CD4-positive, alpha-beta T cell treated with Interleukin-2 at 100 ng/mL for 4 hours (primary cell): ENCODE measurements around the gene ALK.

ENCODE experiments used
- DNase-seq: peaks from one replicate; pipeline ENCODE4 v3.0.0-alpha.2; 2020; ENCODE audit warnings: low spot score

Gene ALK

GRCh38 chr2:29796446-29796845, 124.9 kb downstream of the ALK start:
- DNase-seq = no peak

GRCh38 chr2:29789911-29790485, 131.4 kb downstream of the ALK start:
- DNase-seq = no peak

DNA sequence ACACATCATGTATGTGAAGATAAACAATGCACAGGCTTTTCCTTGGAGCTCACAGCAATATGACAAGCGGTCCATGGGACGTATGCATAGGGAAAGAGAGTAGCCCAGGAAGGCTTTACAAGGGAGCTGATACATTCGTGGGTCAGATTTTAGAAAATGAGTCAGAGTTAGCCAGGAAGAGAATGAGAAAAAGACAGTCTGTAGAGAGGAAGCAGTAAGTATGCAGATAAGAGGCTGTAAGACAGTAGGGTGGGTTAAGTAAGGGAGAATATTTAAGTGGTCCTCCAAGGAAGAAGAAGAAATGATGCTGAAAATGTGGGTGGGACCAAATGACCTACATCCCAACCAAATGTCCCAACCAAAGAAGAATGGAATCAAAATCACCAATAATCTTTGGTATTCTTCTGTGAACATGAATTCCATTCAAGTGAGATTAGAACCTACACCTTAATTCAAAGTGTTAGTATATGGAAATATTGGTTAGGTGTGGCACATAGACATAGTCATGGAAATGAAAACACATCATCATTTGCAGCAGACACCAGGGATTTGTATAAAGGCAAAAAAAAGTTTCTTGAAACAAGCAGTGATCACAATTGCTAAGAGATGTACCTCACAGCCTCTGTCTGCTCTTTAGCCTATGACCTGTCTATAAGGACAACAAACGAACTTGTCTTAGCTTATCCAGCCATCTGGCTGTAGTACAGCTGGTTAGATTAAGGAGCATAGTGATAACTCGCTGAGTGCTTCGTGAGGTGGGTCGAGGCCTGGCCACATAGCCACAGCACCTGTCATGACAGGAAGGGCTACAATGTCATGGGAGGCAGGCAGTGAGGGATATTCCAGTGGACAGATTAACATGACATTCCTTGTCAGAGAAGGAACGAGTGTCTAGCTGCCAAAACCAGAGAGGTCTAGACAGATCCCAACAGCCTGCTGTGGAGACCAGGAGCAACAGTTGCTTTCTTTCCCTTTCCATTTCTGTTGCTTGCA, 133.6 kb downstream of the ALK start:
- no peak for DNase-seq

DNA sequence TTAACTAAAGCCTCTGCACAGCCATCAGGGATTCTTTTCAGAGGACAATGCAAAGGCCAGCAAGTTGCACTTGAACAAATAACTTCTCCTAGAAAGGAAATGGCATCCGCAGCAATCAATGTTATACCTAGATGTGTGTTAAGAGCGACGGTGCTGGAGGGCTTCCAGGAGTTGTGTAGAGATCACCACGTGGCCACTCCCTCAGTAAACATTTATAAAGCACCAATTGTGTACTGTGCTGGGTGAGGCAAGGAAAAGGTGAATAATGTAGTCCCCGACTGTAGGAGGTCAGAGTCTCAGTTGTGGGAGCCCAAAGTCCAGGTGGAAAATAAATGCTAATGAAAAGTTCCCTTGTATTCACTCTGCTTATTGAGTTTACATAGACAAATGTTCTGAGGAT, 135.0 kb downstream of the ALK start:
- DNase-seq = no peak

DNA sequence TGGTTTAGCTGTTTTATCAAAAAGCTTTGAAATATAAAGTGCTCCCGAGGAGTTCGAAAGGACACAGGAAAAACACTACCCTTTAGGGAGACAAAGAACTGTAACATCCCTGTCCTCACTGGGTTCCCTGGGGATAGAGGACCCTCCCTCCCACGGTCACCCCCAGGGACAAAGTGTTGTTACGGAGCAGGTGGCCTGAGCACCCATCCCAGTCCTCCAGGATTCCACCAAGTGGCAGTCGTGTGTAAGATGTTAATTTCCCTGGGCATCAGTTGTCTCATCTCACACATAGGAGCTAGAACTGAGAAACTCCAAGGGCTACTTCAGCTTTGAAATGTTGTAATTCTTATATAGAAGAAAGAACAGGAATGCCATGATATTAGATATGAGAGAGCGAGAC, 137.7 kb downstream of the ALK start:
- no peak for DNase-seq

DNA sequence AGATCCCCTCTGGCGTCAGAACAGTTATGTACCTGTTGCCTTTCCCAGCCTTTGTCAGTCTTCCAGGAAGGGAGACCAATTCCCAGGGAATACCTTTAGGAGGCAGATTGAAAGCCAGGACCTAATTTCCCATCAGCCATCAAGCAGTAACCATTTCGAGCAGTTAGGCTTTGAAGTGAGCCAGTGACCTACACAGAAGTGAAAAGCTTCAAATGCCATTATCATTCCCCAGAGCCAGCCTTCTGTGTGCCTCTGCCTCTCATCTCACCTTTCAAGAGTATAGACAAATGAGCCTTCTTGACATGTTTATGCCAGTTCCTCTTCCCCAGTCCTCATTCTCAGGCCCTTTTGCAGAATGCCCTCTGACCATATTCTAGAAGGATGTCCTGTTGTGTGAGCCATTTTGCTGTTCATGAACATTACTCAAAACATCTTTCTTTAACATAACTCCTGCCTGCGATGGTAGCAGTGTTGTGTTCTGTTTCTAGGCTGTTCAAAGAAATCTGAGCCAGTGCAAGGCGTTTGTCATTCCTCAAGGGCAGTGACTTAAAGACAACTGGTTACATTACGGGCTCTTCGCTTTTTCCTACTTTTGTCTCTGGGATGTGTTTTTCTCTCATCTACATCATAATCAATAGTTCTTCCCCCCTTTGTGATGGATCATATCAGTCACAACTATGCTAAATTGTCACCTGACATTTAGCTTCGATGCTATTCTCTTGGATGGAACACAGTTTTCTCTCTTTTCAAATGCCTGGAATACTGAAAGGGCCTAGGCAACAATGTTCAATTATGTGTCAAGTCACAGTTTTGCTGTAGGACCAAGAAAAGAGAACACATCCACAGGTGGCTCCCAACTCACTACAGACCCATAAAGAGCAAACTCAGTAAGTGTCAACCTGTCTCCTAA, 138.6 kb downstream of the ALK start:
- DNase-seq = no peak

- no peak for DNase-seq
These were observed 139.3 kb downstream of the ALK start for GRCh38 chr2:29782087-29782486.

- DNase-seq = no peak
These were observed 140.5 kb downstream of the ALK start for GRCh38 chr2:29780906-29781305.

DNA sequence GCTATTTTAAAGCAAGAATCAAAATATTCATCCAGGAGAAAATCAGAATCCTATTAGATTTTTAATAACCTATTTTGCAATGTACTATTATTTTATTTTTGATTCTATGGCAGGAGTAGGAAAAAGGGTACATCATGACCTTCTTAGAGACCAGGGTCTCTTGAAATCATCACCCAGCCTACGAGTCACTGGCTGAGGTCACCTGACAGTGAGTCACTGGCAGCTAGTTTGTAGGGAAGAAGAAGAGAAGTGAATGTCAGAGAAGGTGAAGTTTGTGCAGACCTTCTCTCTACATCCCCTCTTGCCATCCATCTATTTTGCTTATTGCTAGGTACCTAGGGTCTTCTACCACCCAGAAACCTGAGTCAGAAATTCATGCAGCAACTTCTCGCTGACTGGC, 144.2 kb downstream of the ALK start:
- DNase-seq = no peak

DNA sequence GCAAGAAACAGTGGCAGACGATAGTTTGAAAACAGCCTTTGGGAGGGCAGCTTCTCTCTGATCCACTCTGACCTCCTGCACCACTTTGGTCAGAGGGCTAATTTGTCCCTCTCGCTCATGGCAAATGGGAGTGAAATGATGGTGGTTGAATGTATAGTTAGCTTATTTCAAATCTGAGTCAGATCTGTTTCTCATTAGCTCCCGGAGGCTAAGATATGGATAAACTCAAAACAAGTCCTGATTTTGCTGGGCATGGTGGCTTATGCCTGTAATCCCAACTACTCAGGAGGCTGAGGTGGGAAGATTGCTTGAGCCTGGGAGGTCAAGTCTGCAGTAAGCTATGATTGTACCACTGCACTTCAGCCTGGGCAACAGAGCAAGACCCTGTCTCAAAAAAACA, 145.0 kb downstream of the ALK start:
- DNase-seq = no peak

DNA sequence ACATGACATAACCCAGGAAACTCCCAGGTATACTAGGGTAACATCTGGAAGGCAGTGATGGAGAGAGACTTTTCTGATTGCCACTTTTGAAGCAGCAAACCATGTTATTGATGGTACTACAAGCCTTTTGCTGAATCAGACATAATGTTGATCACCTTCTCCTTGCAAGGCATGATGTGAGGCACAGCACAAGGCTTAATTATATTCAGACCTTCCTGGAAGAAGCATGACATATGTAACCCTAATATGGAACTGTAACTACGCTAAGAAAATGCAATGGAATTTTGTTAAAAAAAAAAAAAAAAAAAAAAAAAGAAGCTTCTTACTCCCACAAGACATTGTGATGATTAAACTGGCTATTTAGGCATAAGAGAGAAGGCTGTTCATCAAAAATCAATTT, 145.4 kb downstream of the ALK start:
- DNase-seq = no peak

DNA sequence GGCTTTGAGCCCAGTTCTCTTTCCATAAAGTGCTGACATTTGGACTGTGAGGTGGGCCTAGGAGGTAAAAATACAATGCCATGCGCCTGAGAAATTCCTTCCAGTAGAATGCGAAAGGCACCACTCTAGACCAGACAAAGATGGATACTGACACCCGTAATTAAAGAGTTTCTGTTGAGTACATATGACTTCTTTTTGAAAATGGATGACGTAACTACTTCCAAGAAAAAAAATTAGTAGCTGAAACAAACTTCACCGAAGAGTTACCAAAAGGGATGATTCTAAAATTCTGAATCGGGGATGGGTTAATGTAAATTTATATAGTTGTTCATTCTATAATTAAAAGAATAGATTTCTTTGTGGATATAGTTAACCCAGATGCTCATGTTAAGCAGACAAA, 146.8 kb downstream of the ALK start:
- DNase-seq = no peak

DNA sequence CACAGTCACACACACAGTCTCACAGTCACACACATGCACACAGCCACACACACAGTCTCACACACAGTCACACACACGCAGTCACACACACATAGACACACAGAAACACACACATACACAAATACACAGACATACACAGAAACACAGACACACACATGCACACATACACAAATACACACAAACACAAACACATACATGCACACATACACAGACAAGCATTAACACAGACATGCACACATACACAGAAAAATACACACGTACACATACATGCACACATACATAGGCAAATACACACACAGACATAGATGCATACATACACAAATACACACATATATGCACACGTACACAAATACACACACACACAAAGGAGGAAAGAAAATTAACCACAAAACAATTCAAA, 150.5 kb downstream of the ALK start:
- DNase-seq = no peak

DNA sequence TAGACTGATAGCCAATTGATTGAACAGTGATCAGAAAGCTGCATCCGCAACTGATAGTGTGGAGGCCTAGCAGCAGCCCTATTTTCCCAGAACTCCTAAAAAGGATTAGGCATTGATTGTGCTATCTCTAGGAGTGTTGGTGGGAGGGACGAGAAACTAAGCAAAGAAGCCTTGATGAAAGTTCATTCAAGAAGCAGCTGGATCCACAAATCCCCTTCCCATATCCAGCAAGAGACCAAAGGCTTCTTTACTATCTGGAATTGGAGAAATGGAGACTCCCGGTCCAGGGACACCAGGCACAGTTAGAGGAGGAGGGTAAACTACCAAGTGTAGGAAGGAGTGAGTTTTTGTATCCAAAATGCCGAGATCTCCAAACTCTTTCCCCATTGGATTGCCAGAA, 151.5 kb downstream of the ALK start:
- DNase-seq = no peak

GRCh38 chr2:29767606-29768335, 153.6 kb downstream of the ALK start:
- no peak for DNase-seq

GRCh38 chr2:29766191-29766590, 155.2 kb downstream of the ALK start:
- DNase-seq = no peak

DNA sequence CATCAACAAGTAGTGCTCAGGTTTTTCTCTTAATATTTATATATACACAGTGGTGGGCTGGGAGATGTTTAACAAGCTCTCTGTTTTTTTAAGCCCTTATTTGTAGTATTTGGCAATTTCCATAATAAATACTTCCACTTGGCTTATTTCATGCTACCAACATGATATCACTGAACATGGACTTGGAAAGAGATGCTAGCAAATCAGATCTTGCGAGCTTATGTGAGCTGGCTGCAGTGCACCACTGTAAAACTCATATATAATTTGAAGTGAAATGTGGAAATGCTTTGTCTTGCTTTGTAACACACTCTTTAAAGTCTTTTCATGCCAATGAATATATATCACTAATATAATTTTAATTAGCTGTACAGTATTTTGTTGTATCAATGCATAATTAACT, 155.7 kb downstream of the ALK start:
- DNase-seq = no peak

DNA sequence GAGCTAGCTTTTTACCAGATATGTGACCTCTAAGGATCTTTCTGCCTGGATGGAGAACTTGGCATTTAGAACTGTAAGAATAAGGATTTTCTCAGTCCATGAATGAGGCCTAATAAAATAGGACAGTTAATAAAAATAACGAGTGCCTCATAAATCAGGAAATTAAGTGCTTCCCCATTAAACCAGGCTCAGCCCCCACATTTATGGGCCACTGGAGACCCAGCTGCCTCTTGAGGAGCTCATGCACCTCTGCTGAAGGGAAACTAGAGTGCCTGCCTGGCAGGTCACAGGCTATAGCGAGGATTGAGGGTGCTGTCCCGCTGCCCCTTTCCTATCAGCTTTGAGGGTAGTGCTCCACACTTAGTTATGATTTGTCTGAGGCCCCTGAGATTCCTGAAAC, 158.0 kb downstream of the ALK start:
- DNase-seq = no peak

GRCh38 chr2:29762239-29762638, 159.1 kb downstream of the ALK start:
- DNase-seq = no peak

DNA sequence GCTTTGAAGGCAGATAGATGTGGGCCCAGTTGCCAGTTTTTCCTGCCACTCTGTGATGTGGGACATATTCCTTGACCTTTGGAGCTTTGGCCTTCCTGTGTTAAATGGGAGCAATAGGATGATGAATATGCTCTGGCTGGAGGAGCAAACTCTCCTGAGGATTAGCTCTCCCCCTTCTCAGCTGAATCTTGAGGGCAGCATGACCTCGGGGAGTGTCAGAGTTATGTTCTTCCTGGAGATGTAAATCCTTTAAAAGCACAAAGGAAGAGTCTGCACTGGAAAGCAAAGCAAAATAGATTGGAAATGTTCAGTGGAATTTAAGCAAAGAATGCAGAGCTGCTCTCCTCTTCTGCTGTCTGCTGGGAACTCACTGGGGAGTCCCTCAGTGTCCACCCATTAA, 160.1 kb downstream of the ALK start:
- no peak for DNase-seq

GRCh38 chr2:29760008-29760407, 161.4 kb downstream of the ALK start:
- DNase-seq = no peak

DNA sequence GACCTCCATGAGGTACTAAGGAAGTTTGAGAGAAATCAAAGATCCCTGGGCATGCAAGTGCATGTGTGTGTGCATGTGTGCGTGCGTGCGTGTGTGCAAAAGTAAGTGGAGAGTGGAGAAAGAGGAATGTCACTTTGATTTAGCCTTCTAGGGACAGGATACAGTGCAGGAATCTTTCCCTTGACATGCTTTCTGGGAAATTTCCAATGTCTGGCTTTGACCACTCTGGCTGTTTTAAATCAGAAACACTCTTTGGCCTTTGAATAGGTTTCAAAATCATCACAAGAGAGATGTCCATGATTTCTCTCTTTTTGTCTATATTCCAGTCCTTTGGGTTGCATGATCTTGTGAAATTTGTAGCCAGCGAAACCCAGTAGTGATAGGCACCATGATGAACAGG, 162.0 kb downstream of the ALK start:
- DNase-seq = no peak
